ENCODE results near the gene PEX5L. TPM values are rescaled to one million over a fixed set of nuclear protein-coding genes. Genes with fewer than 3 reads are reported as not detected.

PEX5L gene
- total RNA-seq, 2 experiments from 2014 or later = not detected

GRCh38 chr3:179958143-179958542, 78.6 kb downstream of the PEX5L start:
- POLR2A ChIA-PET = no interaction called here

GRCh38 chr3:179957264-179957845, 79.4 kb downstream of the PEX5L start:
- POLR2A ChIA-PET = no interaction called here
- CTCF ChIA-PET = no interaction called here

More at GRCh38 chr3:179958143-179958542, 78.6 kb downstream of the PEX5L start:
- CTCF ChIA-PET = no interaction called here

GRCh38 chr3:179956416-179956830, 80.3 kb downstream of the PEX5L start:
- ChIA-PET CTCF (no interaction called here), POLR2A (no interaction called here)

- ChIA-PET CTCF (no interaction called here), POLR2A (no interaction called here)
Observed at GRCh38 chr3:179955809-179956208, 80.9 kb downstream of the PEX5L start.

- POLR2A ChIA-PET = no interaction called here
Observed at GRCh38 chr3:179955286-179955685, 81.5 kb downstream of the PEX5L start.

GRCh38 chr3:179953993-179954870, 82.5 kb downstream of the PEX5L start:
- POLR2A ChIA-PET = no interaction called here

More at GRCh38 chr3:179955286-179955685, 81.5 kb downstream of the PEX5L start:
- CTCF ChIA-PET = no interaction called here

GRCh38 chr3:179950840-179951239, 85.9 kb downstream of the PEX5L start:
- CTCF ChIA-PET = no interaction called here
- POLR2A ChIA-PET = no interaction called here

More at GRCh38 chr3:179953993-179954870, 82.5 kb downstream of the PEX5L start:
- CTCF ChIA-PET = no interaction called here

GRCh38 chr3:179949869-179950268, 86.9 kb downstream of the PEX5L start:
- CTCF ChIA-PET = no interaction called here
- POLR2A ChIA-PET = no interaction called here

GRCh38 chr3:179949412-179949811, 87.3 kb downstream of the PEX5L start:
- CTCF ChIA-PET = no interaction called here

GRCh38 chr3:179948740-179949139, 88.0 kb downstream of the PEX5L start:
- POLR2A ChIA-PET = no interaction called here
- CTCF ChIA-PET = no interaction called here

More at GRCh38 chr3:179949412-179949811, 87.3 kb downstream of the PEX5L start:
- POLR2A ChIA-PET = no interaction called here

- POLR2A ChIA-PET = interaction anchor here (0.6 kb wide), 1 partner anchor 151 kb away, joined by 5 read pairs; no protein-coding TSS in a partner anchor
Observed at GRCh38 chr3:179945569-179945968, 91.2 kb downstream of the PEX5L start.

GRCh38 chr3:179943117-179943880, 93.4 kb downstream of the PEX5L start:
- ChIA-PET POLR2A (no interaction called here), CTCF (no interaction called here)

More at GRCh38 chr3:179945569-179945968, 91.2 kb downstream of the PEX5L start:
- CTCF ChIA-PET = no interaction called here

GRCh38 chr3:179942553-179943075, 94.1 kb downstream of the PEX5L start:
- CTCF ChIA-PET = no interaction called here
- POLR2A ChIA-PET = no interaction called here

GRCh38 chr3:179935710-179936109, 101.0 kb downstream of the PEX5L start:
- ChIA-PET POLR2A (no interaction called here), CTCF (no interaction called here)

- CTCF ChIA-PET = no interaction called here
- POLR2A ChIA-PET = no interaction called here
Observed at GRCh38 chr3:179933914-179934313, 102.8 kb downstream of the PEX5L start.

- ChIA-PET CTCF (no interaction called here), POLR2A (no interaction called here)
Observed at GRCh38 chr3:179933080-179933479, 103.7 kb downstream of the PEX5L start.

- POLR2A ChIA-PET = interaction anchor here (0.6 kb wide), 1 partner anchor 130 kb away, joined by 5 read pairs; no protein-coding TSS in a partner anchor
- CTCF ChIA-PET = no interaction called here
Observed at GRCh38 chr3:179932674-179933073, 104.1 kb downstream of the PEX5L start.

- ChIA-PET POLR2A (no interaction called here), CTCF (interaction anchor here (0.6 to 1.2 kb wide), 4 partner anchors 11 to 36 kb away, joined by 3 to 5 read pairs (median 3); no protein-coding TSS in a partner anchor)
Observed at GRCh38 chr3:179929091-179929529, 107.6 kb downstream of the PEX5L start.

GRCh38 chr3:179927191-179927590, 109.5 kb downstream of the PEX5L start:
- ChIA-PET CTCF (no interaction called here), POLR2A (no interaction called here)

- POLR2A ChIA-PET = interaction anchor here (0.6 kb wide), 1 partner anchor 263 kb away, joined by 8 read pairs; no protein-coding TSS in a partner anchor
Observed at GRCh38 chr3:179921951-179922350, 114.8 kb downstream of the PEX5L start.

More at GRCh38 chr3:179921951-179922350, 114.8 kb downstream of the PEX5L start:
- CTCF ChIA-PET = no interaction called here

All from activated CD8-positive, alpha-beta memory T cell treated with anti-CD3 and anti-CD28 coated beads for 36 hours (primary cell).